HEK293 (cell line): ENCODE results near the gene STX5.

Experiments used
- KLF7 ChIP-seq: fragments of 450-650 bp; formaldehyde crosslinking; IDR thresholded peaks from 2 replicates; pipeline ENCODE4 v1.5.1; 2016; ENCODE audit warnings: missing biosample characterization, missing genetic modification characterization, borderline replicate concordance
- MZF1 ChIP-seq: fragments of 450-650 bp; formaldehyde crosslinking; IDR thresholded peaks from 2 replicates; pipeline ENCODE4 v1.5.1; 2017; ENCODE audit warnings: missing biosample characterization, missing genetic modification characterization, borderline replicate concordance
- PATZ1 ChIP-seq: fragments of 450-650 bp; formaldehyde crosslinking; IDR thresholded peaks from 2 replicates; pipeline ENCODE4 v1.5.1; 2016; ENCODE audit warnings: missing biosample characterization, missing genetic modification characterization
- SALL2 ChIP-seq: fragments of 450-650 bp; formaldehyde crosslinking; IDR thresholded peaks from 2 replicates; pipeline ENCODE4 v1.5.0; 2017; ENCODE audit warnings: missing biosample characterization, mild to moderate bottlenecking, missing genetic modification characterization, borderline replicate concordance
- SP7 ChIP-seq: fragments of 450-650 bp; formaldehyde crosslinking; IDR thresholded peaks from 2 replicates; pipeline ENCODE4 v1.5.1; 2016; ENCODE audit warnings: missing biosample characterization, missing genetic modification characterization
- ZNF239 ChIP-seq: fragments of 450-650 bp; formaldehyde crosslinking; IDR thresholded peaks from 2 replicates; pipeline ENCODE4 v1.5.1; 2016; ENCODE audit warnings: missing biosample characterization, missing genetic modification characterization
- ZNF26 ChIP-seq: fragments of 450-650 bp; formaldehyde crosslinking; IDR thresholded peaks from 2 replicates; pipeline ENCODE4 v1.5.1; 2016; ENCODE audit warnings: missing biosample characterization, missing genetic modification characterization
- ZNF350 ChIP-seq: fragments of 450-650 bp; formaldehyde crosslinking; IDR thresholded peaks from 2 replicates; pipeline ENCODE4 v1.5.0; 2017; ENCODE audit warnings: missing biosample characterization, mild to moderate bottlenecking, missing genetic modification characterization
- ZNF354C ChIP-seq: fragments of 450-650 bp; formaldehyde crosslinking; IDR thresholded peaks from 2 replicates; pipeline ENCODE4 v1.5.1; 2016; ENCODE audit warnings: missing biosample characterization, missing genetic modification characterization, low read depth, borderline replicate concordance
- ZNF518A ChIP-seq: fragments of 450-650 bp; formaldehyde crosslinking; conservative IDR thresholded peaks from 2 replicates; pipeline ENCODE4 v1.5.1; 2016; ENCODE audit warnings: low read depth, missing biosample characterization, missing genetic modification characterization
- ZNF639 ChIP-seq: fragments of 450-650 bp; formaldehyde crosslinking; IDR thresholded peaks from 2 replicates; pipeline ENCODE4 v1.5.1; 2016; ENCODE audit warnings: missing biosample characterization, missing genetic modification characterization
- ZNF837 ChIP-seq: fragments of 450-650 bp; formaldehyde crosslinking; IDR thresholded peaks from 2 replicates; pipeline ENCODE4 v1.5.1; 2016; ENCODE audit warnings: missing biosample characterization, missing genetic modification characterization
- ZSCAN18 ChIP-seq: fragments of 450-650 bp; formaldehyde crosslinking; IDR thresholded peaks from 2 replicates; pipeline ENCODE4 v1.5.1; 2016; ENCODE audit warnings: missing biosample characterization, missing genetic modification characterization
- ZSCAN5A ChIP-seq: fragments of 450-650 bp; formaldehyde crosslinking; IDR thresholded peaks from 2 replicates; pipeline ENCODE4 v1.5.1; 2016; ENCODE audit warnings: missing biosample characterization, missing genetic modification characterization

The STX5 gene

GRCh38 chr11:62786318-62787004, 45.4 kb downstream of the STX5 start (continued):
- peak; percentile 53 for TF ChIP-seq PATZ1
- no peak for TF ChIP-seq MZF1 (tag by site-specific recombination)
- TF ChIP-seq ZSCAN18 = no peak
- no peak for TF ChIP-seq KLF7 (tag by site-specific recombination)
- TF ChIP-seq ZNF639 (tag by site-specific recombination) = no peak
- TF ChIP-seq ZSCAN5A (tag by site-specific recombination) = no peak
- TF ChIP-seq ZNF837 = no peak
- TF ChIP-seq ZNF26 (tag by site-specific recombination) = no peak
- no peak for TF ChIP-seq SALL2 (tag by site-specific recombination)
- no peak for TF ChIP-seq ZNF239 (tag by site-specific recombination)
- TF ChIP-seq ZNF350 (tag by site-specific recombination) = no peak
- peak; percentile 10; the same call in 1 of the 2 replicates for TF ChIP-seq SP7
- no peak for TF ChIP-seq ZNF518A (tag by site-specific recombination)
- no peak for TF ChIP-seq ZNF354C (tag by site-specific recombination)
